Measurements from ENCODE around the gene GTSE1.
A peak's percentile ranks its signal among the peaks of the same experiment; 100 is the strongest.

GTSE1 gene

GRCh38 chr22:46366801-46367706 lies 70.4 kb downstream of the GTSE1 start:
- Histone ChIP-seq H3K9me3 (ENCODE audit: severe bottlenecking) (no peaks in the 10 kb centered on the region), H3K4me1 (ENCODE audit: insufficient read depth, poor library complexity, severe bottlenecking) (no peaks in the 10 kb centered on the region), H3K36me3 (ENCODE audit: low read depth) (peaks cover 42% of the 10 kb centered on the region), H3K27me3 (ENCODE audit: insufficient read depth, poor library complexity, severe bottlenecking) (no peaks in the 10 kb centered on the region), H3K27ac (ENCODE audit: poor library complexity, severe bottlenecking) (no peak overlapping the region), H3K4me3 (ENCODE audit: severe bottlenecking) (no peak overlapping the region)
- DNase-seq (ENCODE audit: low spot score) (no peak), ATAC-seq (ENCODE audit: low read depth) (no peak)
- no peak for TF ChIP-seq CTCF (IDR thresholded peaks at IDR 0.05; ENCODE audit: poor library complexity, severe bottlenecking)

GRCh38 chr22:46367707-46368191 lies 71.1 kb downstream of the GTSE1 start:
- peaks cover 40% of the 10 kb centered on the region for H3K36me3 ChIP-seq (ENCODE audit: low read depth)
- H3K4me1 ChIP-seq (ENCODE audit: insufficient read depth, poor library complexity, severe bottlenecking): no peaks in the 10 kb centered on the region
- no peaks in the 10 kb centered on the region for H3K27me3 ChIP-seq (ENCODE audit: insufficient read depth, poor library complexity, severe bottlenecking)
- no peak overlapping the region for H3K4me3 ChIP-seq (ENCODE audit: severe bottlenecking)
- peak; percentile 90 for TF ChIP-seq CTCF (IDR thresholded peaks at IDR 0.05; ENCODE audit: poor library complexity, severe bottlenecking)
- DNase-seq (ENCODE audit: low spot score): peak; percentile 68
- ATAC-seq (ENCODE audit: low read depth): peak; percentile 79
- no peak overlapping the region for H3K27ac ChIP-seq (ENCODE audit: poor library complexity, severe bottlenecking)
- H3K9me3 ChIP-seq (ENCODE audit: severe bottlenecking): no peaks in the 10 kb centered on the region

- Histone ChIP-seq H3K27ac (ENCODE audit: poor library complexity, severe bottlenecking) (no peak overlapping the region), H3K4me1 (ENCODE audit: insufficient read depth, poor library complexity, severe bottlenecking) (no peaks in the 10 kb centered on the region), H3K9me3 (ENCODE audit: severe bottlenecking) (no peaks in the 10 kb centered on the region), H3K27me3 (ENCODE audit: insufficient read depth, poor library complexity, severe bottlenecking) (no peaks in the 10 kb centered on the region), H3K36me3 (ENCODE audit: low read depth) (peaks cover 36% of the 10 kb centered on the region), H3K4me3 (ENCODE audit: severe bottlenecking) (no peak overlapping the region)
- ATAC-seq (ENCODE audit: low read depth) (no peak), DNase-seq (ENCODE audit: low spot score) (no peak)
- TF ChIP-seq CTCF (IDR thresholded peaks at IDR 0.05; ENCODE audit: poor library complexity, severe bottlenecking): no peak
Measured at GRCh38 chr22:46368422-46368821, 71.8 kb downstream of the GTSE1 start.

GRCh38 chr22:46368871-46369715 lies 72.4 kb downstream of the GTSE1 start:
- ATAC-seq (ENCODE audit: low read depth) (no peak), DNase-seq (ENCODE audit: low spot score) (no peak)
- H3K36me3 ChIP-seq (ENCODE audit: low read depth): peaks cover 32% of the 10 kb centered on the region
- no peaks in the 10 kb centered on the region for H3K9me3 ChIP-seq (ENCODE audit: severe bottlenecking)
- TF ChIP-seq CTCF (IDR thresholded peaks at IDR 0.05; ENCODE audit: poor library complexity, severe bottlenecking): no peak
- no peaks in the 10 kb centered on the region for H3K27me3 ChIP-seq (ENCODE audit: insufficient read depth, poor library complexity, severe bottlenecking)
- H3K4me3 ChIP-seq (ENCODE audit: severe bottlenecking): no peak overlapping the region
- H3K27ac ChIP-seq (ENCODE audit: poor library complexity, severe bottlenecking): no peak overlapping the region
- H3K4me1 ChIP-seq (ENCODE audit: insufficient read depth, poor library complexity, severe bottlenecking): no peaks in the 10 kb centered on the region

Measured in RWPE2 (cell line).